Activated CD4-positive, CD25-positive, alpha-beta regulatory T cell treated with anti-CD3 and anti-CD28 coated beads, Interleukin-2, amount 50 U/mL, for 16 hours (primary cell): ENCODE results near the gene LENG8.
"Not testable (repeated sequence)": the region's sequence is repeated elsewhere in the genome, so short reads cannot be mapped to it uniquely, and the experiment has no call there.

ENCODE experiments used
- DNase-seq: peaks from one replicate; pipeline ENCODE4 v3.0.0-alpha.2; 2020; ENCODE audit warnings: low read depth, low spot score

LENG8 gene

GRCh38 chr19:54439174-54439851, 9.7 kb upstream of the LENG8 start:
- no peak for DNase-seq

- DNase-seq = no peak
These were observed 8.4 kb upstream of the LENG8 start for GRCh38 chr19:54440641-54441040.

GRCh38 chr19:54444737-54445136, 4.3 kb upstream of the LENG8 start:
- no peak for DNase-seq

GRCh38 chr19:54446349-54446748, 2.6 kb upstream of the LENG8 start:
- DNase-seq = not testable (repeated sequence)

GRCh38 chr19:54448040-54448773, 792 bp upstream of the LENG8 start:
- no peak for DNase-seq

GRCh38 chr19:54449701-54450069, 686 bp downstream of the LENG8 start:
- no peak for DNase-seq

GRCh38 chr19:54451331-54451871, 2.4 kb downstream of the LENG8 start:
- DNase-seq = no peak

- no peak for DNase-seq
These were observed 3.0 kb downstream of the LENG8 start for GRCh38 chr19:54451997-54452396.

- DNase-seq = no peak
These were observed 3.6 kb downstream of the LENG8 start for GRCh38 chr19:54452626-54453025.

GRCh38 chr19:54453921-54454780, 5.2 kb downstream of the LENG8 start:
- no peak for DNase-seq

- DNase-seq = no peak
These were observed 6.0 kb downstream of the LENG8 start for GRCh38 chr19:54454781-54455675.

- DNase-seq = no peak
These were observed 6.9 kb downstream of the LENG8 start for GRCh38 chr19:54455786-54456422.

- DNase-seq = no peak
These were observed 7.7 kb downstream of the LENG8 start for GRCh38 chr19:54456423-54457373.

- no peak for DNase-seq
These were observed 9.0 kb downstream of the LENG8 start for GRCh38 chr19:54457773-54458647.

- DNase-seq = no peak
These were observed 9.8 kb downstream of the LENG8 start for GRCh38 chr19:54458648-54459281.

GRCh38 chr19:54459282-54460229, 10.6 kb downstream of the LENG8 start:
- DNase-seq = no peak
